ENCODE measurements around the gene TRIM46.
A peak's percentile ranks its signal among the peaks of the same experiment; 100 is the strongest.
"Not testable (repeated sequence)": the region's sequence is repeated elsewhere in the genome, so short reads cannot be mapped to it uniquely, and the experiment has no call there.

The TRIM46 gene

GRCh38 chr1:155139895-155140629 lies 33.6 kb upstream of the TRIM46 start, which contains the start of gene DPM3:
DPM3 (minus strand) TSS chr1:155140531; CDS start chr1:155140240, 291 bp downstream.
- peak; percentile 94 for DNase-seq

GRCh38 chr1:155140630-155140953 lies 33.1 kb upstream of the TRIM46 start:
- no peak for DNase-seq

- DNase-seq: no peak
Observed at GRCh38 chr1:155141749-155142148, 31.9 kb upstream of the TRIM46 start.

GRCh38 chr1:155145491-155145890 lies 28.2 kb upstream of the TRIM46 start:
- DNase-seq: no peak

- not testable (repeated sequence) for DNase-seq
Observed at GRCh38 chr1:155155996-155156643, 17.5 kb upstream of the TRIM46 start.

- DNase-seq: no peak
Observed at GRCh38 chr1:155158991-155159390, 14.7 kb upstream of the TRIM46 start.

- no peak for DNase-seq
Observed at GRCh38 chr1:155160128-155160527, 13.5 kb upstream of the TRIM46 start.

- DNase-seq: not testable (repeated sequence)
Observed at GRCh38 chr1:155162631-155163030, 11.0 kb upstream of the TRIM46 start.

GRCh38 chr1:155163785-155164184 lies 9.9 kb upstream of the TRIM46 start:
- not testable (repeated sequence) for DNase-seq

- DNase-seq: not testable (repeated sequence)
Observed at GRCh38 chr1:155164625-155165024, 9.0 kb upstream of the TRIM46 start.

- peak; percentile 21 for DNase-seq
Observed at GRCh38 chr1:155166051-155166470, 7.6 kb upstream of the TRIM46 start.

GRCh38 chr1:155166471-155167165 lies 7.0 kb upstream of the TRIM46 start:
- DNase-seq: peak; percentile 20

- DNase-seq: peak; percentile 95
Observed at GRCh38 chr1:155167166-155168104, 6.2 kb upstream of the TRIM46 start.

- peak; percentile 13 for DNase-seq
Observed at GRCh38 chr1:155168105-155168445, 5.6 kb upstream of the TRIM46 start.

GRCh38 chr1:155168456-155169210 lies 5.0 kb upstream of the TRIM46 start:
- no peak for DNase-seq

- DNase-seq: peak; percentile 18
Observed at GRCh38 chr1:155169541-155169940, 4.1 kb upstream of the TRIM46 start.

- DNase-seq: peak; percentile 7
Observed at GRCh38 chr1:155170101-155170785, 3.4 kb upstream of the TRIM46 start.

- DNase-seq: peak; percentile 18
Observed at GRCh38 chr1:155170806-155171205, 2.8 kb upstream of the TRIM46 start.

- peak; percentile 23 for DNase-seq
Observed at GRCh38 chr1:155171836-155172731, 1.6 kb upstream of the TRIM46 start.

All from stimulated activated CD8-positive, alpha-beta memory T cell treated with anti-CD3 and anti-CD28 coated beads, Interleukin-4, amount 100 ng/mL, for 48 hours (primary cell).